ENCODE measurements around the gene SLC6A16. TPM values are rescaled to one million over a fixed set of nuclear protein-coding genes. Genes with fewer than 3 reads are reported as not detected.

SLC6A16 gene
- total RNA-seq, 1 donor from 2014 or later = not detected

- Histone ChIP-seq H3K27ac (ENCODE audit: low read depth, low read length) (no peak overlapping the region), H3K9ac (ENCODE audit: low read depth in 1 of 3, low read length in 3 of 3) (no peak overlapping the region), H3K36me3 (ENCODE audit: control insufficient read depth in 3 of 3, insufficient read depth in 3 of 3, low read length in 3 of 3) (no peaks in the 10 kb centered on the region), H3K27me3 (ENCODE audit: control insufficient read depth in 3 of 3, insufficient read depth in 3 of 3, low read length in 3 of 3) (no peaks in the 10 kb centered on the region), H3K4me3 (ENCODE audit: low read length in 3 of 3) (no peak overlapping the region), H3K4me1 (ENCODE audit: control insufficient read depth in 3 of 3, insufficient read depth in 3 of 3, low read length in 3 of 3) (no peaks in the 10 kb centered on the region), H3K9me3 (ENCODE audit: control insufficient read depth in 3 of 3, low read length in 3 of 3) (no peaks in the 10 kb centered on the region)
Measured at GRCh38 chr19:49249933-49250332, 75.1 kb downstream of the SLC6A16 start.

- Histone ChIP-seq H3K4me1 (ENCODE audit: control insufficient read depth in 3 of 3, insufficient read depth in 3 of 3, low read length in 3 of 3) (no peaks in the 10 kb centered on the region), H3K9me3 (ENCODE audit: control insufficient read depth in 3 of 3, low read length in 3 of 3) (no peaks in the 10 kb centered on the region), H3K9ac (ENCODE audit: low read depth in 1 of 3, low read length in 3 of 3) (no peak overlapping the region), H3K4me3 (ENCODE audit: low read length in 3 of 3) (no peak overlapping the region), H3K36me3 (ENCODE audit: control insufficient read depth in 3 of 3, insufficient read depth in 3 of 3, low read length in 3 of 3) (no peaks in the 10 kb centered on the region), H3K27me3 (ENCODE audit: control insufficient read depth in 3 of 3, insufficient read depth in 3 of 3, low read length in 3 of 3) (no peaks in the 10 kb centered on the region), H3K27ac (ENCODE audit: low read depth, low read length) (no peak overlapping the region)
Measured at GRCh38 chr19:49247676-49248075, 77.3 kb downstream of the SLC6A16 start.

- Histone ChIP-seq H3K36me3 (ENCODE audit: control insufficient read depth in 3 of 3, insufficient read depth in 3 of 3, low read length in 3 of 3) (no peaks in the 10 kb centered on the region), H3K4me1 (ENCODE audit: control insufficient read depth in 3 of 3, insufficient read depth in 3 of 3, low read length in 3 of 3) (no peaks in the 10 kb centered on the region), H3K27me3 (ENCODE audit: control insufficient read depth in 3 of 3, insufficient read depth in 3 of 3, low read length in 3 of 3) (no peaks in the 10 kb centered on the region), H3K9me3 (ENCODE audit: control insufficient read depth in 3 of 3, low read length in 3 of 3) (no peaks in the 10 kb centered on the region), H3K27ac (ENCODE audit: low read depth, low read length) (no peak overlapping the region), H3K9ac (ENCODE audit: low read depth in 1 of 3, low read length in 3 of 3) (no peak overlapping the region), H3K4me3 (ENCODE audit: low read length in 3 of 3) (no peak overlapping the region)
Measured at GRCh38 chr19:49244256-49244655, 80.7 kb downstream of the SLC6A16 start.

- no peaks in the 10 kb centered on the region for H3K27me3 ChIP-seq (ENCODE audit: control insufficient read depth in 3 of 3, insufficient read depth in 3 of 3, low read length in 3 of 3)
- no peak overlapping the region for H3K27ac ChIP-seq (ENCODE audit: low read depth, low read length)
- no peak overlapping the region for H3K4me3 ChIP-seq (ENCODE audit: low read length in 3 of 3)
- H3K36me3 ChIP-seq (ENCODE audit: control insufficient read depth in 3 of 3, insufficient read depth in 3 of 3, low read length in 3 of 3) = no peaks in the 10 kb centered on the region
- no peak overlapping the region for H3K9ac ChIP-seq (ENCODE audit: low read depth in 1 of 3, low read length in 3 of 3)
- H3K4me1 ChIP-seq (ENCODE audit: control insufficient read depth in 3 of 3, insufficient read depth in 3 of 3, low read length in 3 of 3) = no peaks in the 10 kb centered on the region
- H3K9me3 ChIP-seq (ENCODE audit: control insufficient read depth in 3 of 3, low read length in 3 of 3) = no peaks in the 10 kb centered on the region
Measured at GRCh38 chr19:49243726-49244125, 81.3 kb downstream of the SLC6A16 start.

- Histone ChIP-seq H3K4me1 (ENCODE audit: control insufficient read depth in 3 of 3, insufficient read depth in 3 of 3, low read length in 3 of 3) (no peaks in the 10 kb centered on the region), H3K36me3 (ENCODE audit: control insufficient read depth in 3 of 3, insufficient read depth in 3 of 3, low read length in 3 of 3) (no peaks in the 10 kb centered on the region), H3K9ac (ENCODE audit: low read depth in 1 of 3, low read length in 3 of 3) (no peak overlapping the region), H3K4me3 (ENCODE audit: low read length in 3 of 3) (no peak overlapping the region), H3K27ac (ENCODE audit: low read depth, low read length) (no peak overlapping the region), H3K27me3 (ENCODE audit: control insufficient read depth in 3 of 3, insufficient read depth in 3 of 3, low read length in 3 of 3) (no peaks in the 10 kb centered on the region), H3K9me3 (ENCODE audit: control insufficient read depth in 3 of 3, low read length in 3 of 3) (no peaks in the 10 kb centered on the region)
Measured at GRCh38 chr19:49243129-49243528, 81.9 kb downstream of the SLC6A16 start.

- H3K27ac ChIP-seq (ENCODE audit: low read depth, low read length) = no peak overlapping the region
- H3K27me3 ChIP-seq (ENCODE audit: control insufficient read depth in 3 of 3, insufficient read depth in 3 of 3, low read length in 3 of 3) = no peaks in the 10 kb centered on the region
- no peaks in the 10 kb centered on the region for H3K36me3 ChIP-seq (ENCODE audit: control insufficient read depth in 3 of 3, insufficient read depth in 3 of 3, low read length in 3 of 3)
- H3K4me3 ChIP-seq (ENCODE audit: low read length in 3 of 3) = no peak overlapping the region
- no peak overlapping the region for H3K9ac ChIP-seq (ENCODE audit: low read depth in 1 of 3, low read length in 3 of 3)
- H3K4me1 ChIP-seq (ENCODE audit: control insufficient read depth in 3 of 3, insufficient read depth in 3 of 3, low read length in 3 of 3) = no peaks in the 10 kb centered on the region
- no peaks in the 10 kb centered on the region for H3K9me3 ChIP-seq (ENCODE audit: control insufficient read depth in 3 of 3, low read length in 3 of 3)
Measured at GRCh38 chr19:49241769-49242168, 83.2 kb downstream of the SLC6A16 start.

Small RNA genes lying within 50 kb of the gene (small RNA-seq; reads per million reads assigned to genes)
- not detected for gene MIR4324

Other genes with a start within 250 kb of the SLC6A16 start
- gene SNRNP70, start 239.7 kb downstream of the SLC6A16 start, total RNA-seq = 103 TPM
- gene LIN7B, start 210.8 kb downstream of the SLC6A16 start, total RNA-seq = 18.3 TPM
- not detected for gene C19orf73, start 206.0 kb downstream of the SLC6A16 start, total RNA-seq
- 3.1 TPM for gene PPFIA3, start 205.6 kb downstream of the SLC6A16 start, total RNA-seq
- 78.3 TPM for gene HRC, start 169.8 kb downstream of the SLC6A16 start, total RNA-seq
- 5.2 TPM for gene TRPM4, start 167.4 kb downstream of the SLC6A16 start, total RNA-seq
- gene CD37, start 10.2 kb upstream of the SLC6A16 start, total RNA-seq = 7.8 TPM
- gene TEAD2, start 37.2 kb upstream of the SLC6A16 start, total RNA-seq = 31.3 TPM
- gene DKKL1, start 38.7 kb upstream of the SLC6A16 start, total RNA-seq = 0.52 TPM
- gene KASH5, start 63.1 kb upstream of the SLC6A16 start, total RNA-seq = not detected
- not detected for gene PTH2, start 98.2 kb upstream of the SLC6A16 start, total RNA-seq
- gene GFY, start 100.2 kb upstream of the SLC6A16 start, total RNA-seq = not detected
- gene SLC17A7, start 116.3 kb upstream of the SLC6A16 start, total RNA-seq = 1.0 TPM
- 56.4 TPM for gene PIH1D1, start 126.6 kb upstream of the SLC6A16 start, total RNA-seq
- 20.9 TPM for gene ALDH16A1, start 128.0 kb upstream of the SLC6A16 start, total RNA-seq
- gene FLT3LG, start 149.0 kb upstream of the SLC6A16 start, total RNA-seq = 0.52 TPM
- gene RPL13A, start 162.4 kb upstream of the SLC6A16 start, total RNA-seq = 4,175 TPM
- gene RPS11, start 171.2 kb upstream of the SLC6A16 start, total RNA-seq = 5,888 TPM
- 114 TPM for gene FCGRT, start 187.5 kb upstream of the SLC6A16 start, total RNA-seq
- 48.5 TPM for gene RCN3, start 202.8 kb upstream of the SLC6A16 start, total RNA-seq